HepG2 (cell line): ENCODE measurements around the gene UBE2S. TPM values are rescaled to one million over a fixed set of nuclear protein-coding genes. Genes with fewer than 3 reads are reported as not detected.

ENCODE experiments used
- ATAC-seq: fragments of 200-7000 bp; cut with Tn5 transposase; 3 replicates; pipeline ENCODE4 v1.9.1; 2020; ENCODE audit warnings: mild to moderate bottlenecking, moderate library complexity
- BruUV-seq: library from RNA; stranded (reverse); fragments of 400-500 nt; replicated peaks from 2 replicates; lab custom pipeline; 2021; lab: Mats Ljungman, UMichigan
- CTCF ChIA-PET: fragments of 300-600 bp; formaldehyde crosslinking; extraction: SDS; loops from one replicate; lab custom pipeline; 2021; ENCODE audit warnings: low total read pairs, inconsistent platforms, low intra/inter-chr PET ratio; lab: Yijun Ruan, JAX
- POLR2A ChIA-PET: fragments of 350-600 bp; sonication (Branson Sonifier 250); formaldehyde crosslinking; loops from one replicate; lab custom pipeline; 2020; ENCODE audit warnings: antibody characterized with exemption, inconsistent platforms; lab: Yijun Ruan, JAX
- DNase-seq: peaks from one replicate; pipeline ENCODE4 v3.0.0-alpha.2; 2015; ENCODE audit warnings: low spot score
- FAIRE-seq: peaks from 3 replicates; lab custom pipeline; 2011; peaks lifted over from hg19 to GRCh38; lab: Jason Lieb, UNC
- H2AFZ ChIP-seq: one replicate; pipeline ENCODE4 v1.6.1; 2011; ENCODE audit warnings: low read length, inconsistent platforms
- H3K27ac ChIP-seq: fragments of 300-600 bp; 3 replicates; pipeline ENCODE4 v1.8.0; 2011; ENCODE audit warnings: mixed run types, mild to moderate bottlenecking, mixed read lengths, low read length, inconsistent platforms; ENCODE audit not compliant: insufficient read depth; ENCODE audit errors: extremely low read length
- H3K27me3 ChIP-seq, 2 experiments: fragments of 200-600 bp in 1 of 2; 2 replicates in 1 of 2; 3 replicates in 1 of 2; pipeline versions ENCODE4 v1.6.0 to v1.8.0; 2011; ENCODE audit warnings: low read length in 2 of 2, mild to moderate bottlenecking in 2 of 2, moderate library complexity in 2 of 2, inconsistent platforms in 1 of 2; ENCODE audit not compliant: insufficient read depth in 2 of 2, control insufficient read depth in 1 of 2
- H3K36me3 ChIP-seq, 2 experiments: fragments of 200-600 bp in 1 of 2; replicated peaks in 1 of 2; 2 replicates in 1 of 2; 3 replicates in 1 of 2; pipeline versions ENCODE4 v1.5.1 to v1.8.0; 2011; ENCODE audit warnings: low read length in 2 of 2, inconsistent platforms in 1 of 2; ENCODE audit not compliant: insufficient read depth in 2 of 2, control insufficient read depth in 1 of 2
- H3K4me1 ChIP-seq: 2 replicates; pipeline ENCODE4 v1.5.1; 2012; ENCODE audit warnings: low read length, inconsistent platforms; ENCODE audit not compliant: insufficient read depth
- H3K4me2 ChIP-seq: 2 replicates; pipeline ENCODE4 v1.6.0; 2011; ENCODE audit warnings: low read depth, low read length, inconsistent platforms
- H3K4me3 ChIP-seq, 3 experiments: fragments of 200-600 bp in 1 of 3; sonication (generic), shearing (Covaris generic) in 1 of 3; replicated peaks in 1 of 3; 2 replicates each; pipeline ENCODE4 v1.5.1; 2011 to 2016; ENCODE audit warnings: low read length in 3 of 3, inconsistent platforms in 2 of 3, low read depth in 2 of 3, mild to moderate bottlenecking in 2 of 3, control low read depth in 1 of 3, mixed read lengths in 1 of 3; ENCODE audit not compliant: insufficient read depth in 1 of 3
- H3K79me2 ChIP-seq: one replicate; pipeline ENCODE4 v1.6.1; 2011; ENCODE audit warnings: low read length, inconsistent platforms; ENCODE audit not compliant: insufficient read depth
- H3K9ac ChIP-seq: 2 replicates; pipeline ENCODE4 v1.6.0; 2011; ENCODE audit warnings: mild to moderate bottlenecking, low read depth, low read length, inconsistent platforms; ENCODE audit not compliant: insufficient read depth
- H3K9me3 ChIP-seq: 2 replicates; pipeline ENCODE4 v1.5.1; 2012; ENCODE audit warnings: mild to moderate bottlenecking, low read length
- H4K20me1 ChIP-seq: 2 replicates; pipeline ENCODE4 v1.6.0; 2011; ENCODE audit warnings: inconsistent platforms, mild to moderate bottlenecking, low read length, moderate library complexity; ENCODE audit not compliant: insufficient read depth
- CTCF ChIP-seq: sonication (generic); formaldehyde crosslinking; IDR thresholded peaks from 2 replicates; pipeline ENCODE4 v1.5.0; 2020; ENCODE audit warnings: mild to moderate bottlenecking, missing genetic modification reagents, moderate library complexity
- GMEB1 ChIP-seq: sonication (generic); formaldehyde crosslinking; IDR thresholded peaks from 2 replicates; pipeline ENCODE4 v1.5.1; 2020; ENCODE audit warnings: missing genetic modification reagents, mild to moderate bottlenecking, borderline replicate concordance
- SMC3 ChIP-seq: IDR thresholded peaks from 2 replicates; pipeline ENCODE4 v1.6.1; 2011; ENCODE audit warnings: low read length, improper control_type of control experiment
- STAG1 ChIP-seq: sonication (generic); formaldehyde crosslinking; IDR thresholded peaks from 2 replicates; pipeline ENCODE4 v1.4.0; 2020; ENCODE audit warnings: missing genetic modification reagents
- TCF7 ChIP-seq: sonication (generic); IDR thresholded peaks from 2 replicates; pipeline ENCODE4 v1.6.1; 2016; ENCODE audit warnings: antibody characterized with exemption, low read depth
- ZNF431 ChIP-seq: sonication (generic); formaldehyde crosslinking; IDR thresholded peaks from 2 replicates; pipeline ENCODE4 v1.9.0; 2022; ENCODE audit warnings: missing genetic modification reagents, low read depth, mild to moderate bottlenecking, borderline replicate concordance
- ZNF468 ChIP-seq: sonication (generic); formaldehyde crosslinking; IDR thresholded peaks from 2 replicates; pipeline ENCODE4 v1.8.0; 2022; ENCODE audit warnings: mild to moderate bottlenecking, moderate library complexity, missing genetic modification reagents
- ZNF687 ChIP-seq: sonication (generic); formaldehyde crosslinking; IDR thresholded peaks from 2 replicates; pipeline ENCODE4 v1.5.1; 2020; ENCODE audit warnings: mild to moderate bottlenecking, missing genetic modification reagents, moderate library complexity
- WGBS: methylation state at CpG from one replicate; pipeline ENCODE4 v1.1.6; 2017; ENCODE audit warnings: low lambda C conversion rate; 5-methylcytosine and 5-hydroxymethylcytosine counted together
- in situ Hi-C: cut with HindIII; loops from 2 replicates; pipeline ENCODE4 v1.10.0; 2017; ENCODE audit warnings: low pct_unique_long_range_greater_than_20kb; ENCODE audit not compliant: extremely low pct_ligation_motif_present
- intact Hi-C: fragments of 100-400 bp; cut with micrococcal nuclease; formaldehyde crosslinking; loops from one replicate; pipeline ENCODE4 v1.10.0; 2022; ENCODE audit not compliant: unreplicated experiment
- polyA plus RNA-seq, 8 experiments: library from polyadenylated mRNA; depleted of rRNA in 3 of 8; stranded (reverse) in 7 of 8; unstranded in 1 of 8; fragments of >200 nt; fragmentation: Illumina TruSeq in 4 of 8; extraction: Trizol in 4 of 8; gene quantifications; 2 replicates each; pipeline versions ENCODE4 v1.2.1 to v1.2.3, GENCODE V29; 2011 to 2016; ENCODE audit warnings: low read depth in 4 of 8, missing spikeins in 1 of 8, mixed read lengths in 1 of 8; ENCODE audit not compliant: insufficient read depth in 1 of 8
- total RNA-seq, 5 experiments: library from RNA; depleted of rRNA; stranded (reverse); fragments of >200 nt; fragmentation: Illumina TruSeq; extraction: Trizol; gene quantifications; 2 replicates each; pipeline ENCODE4 v1.2.3, GENCODE V29; 2016; ENCODE audit warnings: low read depth in 1 of 5

Gene UBE2S
- total and polyA plus RNA-seq, 2 of the 13 experiments (the other 11 are each of a cell fraction or from before 2014, with no cell fraction given), result 32.2 to 39.3 TPM

- peaks cover 15% of the 10 kb centered on the region for H3K79me2 ChIP-seq
- ChIA-PET POLR2A (interaction anchor here (3.3 kb wide), 1 partner anchor 48 kb away, joined by 11 read pairs; the partner anchor contains the start of gene UBE2S), CTCF (interaction anchor here (0.8 kb wide), 1 partner anchor 314 kb away, joined by 3 read pairs; no protein-coding TSS in a partner anchor)
- no peak overlapping the region for H3K4me2 ChIP-seq
- no peaks in the 10 kb centered on the region for H3K9me3 ChIP-seq
- peak; percentile 36 for FAIRE-seq
- TF ChIP-seq ZNF687 (CRISPR knock-in tag) (peak; percentile 14; the same call in 1 of the 2 replicates), ZNF431 (no peak), ZNF468 (CRISPR knock-in tag) (no peak), GMEB1 (CRISPR knock-in tag) (no peak), CTCF (CRISPR knock-in tag) (peak; percentile 77), SMC3 (peak; percentile 39), STAG1 (CRISPR knock-in tag) (peak; percentile 53), TCF7 (no peak)
- peaks cover 1 to 11% of the 10 kb centered on the region in 2 experiments; a peak in 4 of 5 replicates for H3K36me3 ChIP-seq
- no TSS peak for BruUV-seq
- peaks cover 28% of the 10 kb centered on the region for H3K4me1 ChIP-seq
- H2AFZ ChIP-seq, result no peak overlapping the region
- in situ Hi-C loops (no loop called here), intact Hi-C loops (no loop called here)
- no peak overlapping the region for H3K9ac ChIP-seq
- DNase-seq, result peak; percentile 34
- WGBS, result 84% methylated on average over 14 of the region's 14 CpGs
- no peak overlapping the region for H3K27ac ChIP-seq
- peaks cover 0 to 12% of the 10 kb centered on the region in 2 experiments; a peak in 2 of 5 replicates for H3K27me3 ChIP-seq
- peak; percentile 48 for ATAC-seq
- H3K4me3 ChIP-seq, result no peak overlapping the region
- peaks cover 10% of the 10 kb centered on the region; the same call in 1 of the 2 replicates for H4K20me1 ChIP-seq
Measured at GRCh38 chr19:55454787-55455243, 47.2 kb upstream of the UBE2S start.
